GM19328 (cell line): ENCODE results near the gene ZSCAN20.
"Not testable (repeated sequence)": the region's sequence is repeated elsewhere in the genome, so short reads cannot be mapped to it uniquely, and the experiment has no call there.

Experiments
- ATAC-seq: cut with Tn5 transposase; IDR thresholded peaks from one replicate; pipeline ENCODE4 v1.9.1; 2021; ENCODE audit warnings: mild to moderate bottlenecking, moderate library complexity; ENCODE audit not compliant: unreplicated experiment

ZSCAN20 gene

GRCh38 chr1:33473900-33474299, 1.5 kb downstream of the ZSCAN20 start:
- ATAC-seq = no peak

DNA sequence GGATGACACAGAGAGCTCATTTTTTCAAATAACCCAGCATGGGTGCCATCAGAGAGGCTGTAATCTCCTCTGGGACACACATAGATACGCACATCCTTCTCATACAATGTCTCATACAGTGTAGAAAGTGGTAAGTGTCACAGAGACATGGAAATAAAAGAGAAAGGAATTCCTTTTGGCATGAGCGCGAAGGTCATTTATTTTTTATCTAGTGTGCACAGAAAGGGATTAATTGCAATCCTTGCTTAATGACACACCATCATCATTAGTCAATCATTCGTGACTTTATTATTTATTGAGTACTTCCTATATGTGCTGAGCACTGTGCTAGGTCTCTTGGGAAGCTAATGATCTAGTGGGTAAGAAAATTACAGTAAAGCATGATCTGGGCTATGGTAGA, 5.0 kb downstream of the ZSCAN20 start:
- ATAC-seq = no peak

GRCh38 chr1:33482412-33482811, 10.0 kb downstream of the ZSCAN20 start:
- no peak for ATAC-seq

DNA sequence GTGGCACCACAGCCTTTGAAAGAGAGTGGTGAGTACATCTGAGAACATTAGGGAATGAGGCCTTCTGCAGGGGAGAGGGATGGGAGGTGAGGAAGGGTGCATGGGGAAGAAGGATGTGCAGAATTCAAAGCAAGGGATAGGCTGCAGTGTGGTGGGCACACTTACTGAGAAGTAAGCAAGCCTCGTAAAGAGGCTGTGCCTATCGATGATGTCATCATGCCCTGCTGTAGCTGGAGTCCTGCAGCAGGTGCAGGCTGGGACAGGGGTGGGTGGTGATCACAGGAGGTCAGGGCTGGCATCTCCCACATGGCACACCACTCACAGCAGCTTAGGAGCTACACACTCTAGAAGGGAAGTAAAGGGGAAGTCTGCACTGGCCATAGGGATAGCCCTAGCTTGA, 16.2 kb downstream of the ZSCAN20 start:
- ATAC-seq = no peak

DNA sequence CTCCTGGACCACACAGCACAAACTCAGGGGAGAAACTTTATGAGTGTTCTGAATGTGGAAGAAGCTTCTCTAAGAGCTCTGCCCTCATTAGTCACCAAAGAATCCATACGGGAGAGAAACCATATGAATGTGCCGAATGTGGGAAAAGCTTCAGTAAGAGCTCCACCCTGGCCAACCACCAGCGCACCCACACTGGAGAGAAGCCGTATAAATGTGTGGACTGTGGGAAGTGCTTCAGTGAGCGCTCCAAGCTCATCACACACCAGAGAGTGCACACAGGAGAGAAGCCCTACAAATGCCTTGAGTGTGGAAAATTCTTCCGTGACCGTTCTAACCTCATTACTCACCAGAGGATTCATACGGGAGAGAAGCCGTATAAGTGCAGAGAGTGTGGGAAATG, 22.5 kb downstream of the ZSCAN20 start:
- ATAC-seq = no peak

- ATAC-seq = no peak
These were observed 25.0 kb downstream of the ZSCAN20 start for GRCh38 chr1:33497410-33497809.

DNA sequence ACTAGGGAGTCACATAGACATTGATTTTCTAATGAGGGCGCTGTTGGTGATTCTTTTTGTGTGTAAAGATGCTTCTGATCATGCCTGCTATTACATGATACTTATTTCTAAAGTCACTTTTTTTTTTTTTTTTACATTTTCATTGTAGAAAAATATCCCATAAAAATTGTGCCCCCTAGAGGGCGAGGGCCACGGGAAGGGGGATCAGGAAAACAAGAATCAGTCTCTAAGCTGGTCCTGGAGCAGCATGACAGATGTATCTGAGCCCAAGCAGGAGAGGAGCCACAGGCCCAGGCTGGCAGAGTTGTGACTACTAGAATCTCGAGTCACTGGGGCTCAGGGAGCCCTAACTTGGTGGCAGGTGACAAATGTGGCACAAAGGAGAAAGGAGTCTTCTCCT, 28.1 kb downstream of the ZSCAN20 start:
- ATAC-seq = no peak

DNA sequence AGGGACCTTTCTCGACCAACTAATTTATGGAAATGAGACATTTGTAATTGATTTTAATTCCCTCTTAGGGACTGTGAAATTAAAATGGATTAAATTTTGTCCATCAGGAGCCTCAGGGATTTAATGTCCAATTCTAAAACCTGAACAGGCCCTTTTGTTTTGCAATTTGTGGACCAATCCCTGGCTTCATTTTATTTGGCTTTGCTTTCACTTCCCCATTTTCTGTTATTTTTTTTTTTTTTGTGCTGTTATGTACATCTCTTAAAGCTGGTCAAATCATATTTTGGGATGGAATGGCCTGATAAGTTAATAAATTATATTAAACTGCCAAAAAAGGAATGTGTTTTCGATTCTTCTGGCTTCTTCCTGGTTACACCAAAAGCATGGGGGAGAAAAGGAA, 28.9 kb downstream of the ZSCAN20 start:
- no peak for ATAC-seq

GRCh38 chr1:33501774-33502173, 29.3 kb downstream of the ZSCAN20 start:
- ATAC-seq = no peak

DNA sequence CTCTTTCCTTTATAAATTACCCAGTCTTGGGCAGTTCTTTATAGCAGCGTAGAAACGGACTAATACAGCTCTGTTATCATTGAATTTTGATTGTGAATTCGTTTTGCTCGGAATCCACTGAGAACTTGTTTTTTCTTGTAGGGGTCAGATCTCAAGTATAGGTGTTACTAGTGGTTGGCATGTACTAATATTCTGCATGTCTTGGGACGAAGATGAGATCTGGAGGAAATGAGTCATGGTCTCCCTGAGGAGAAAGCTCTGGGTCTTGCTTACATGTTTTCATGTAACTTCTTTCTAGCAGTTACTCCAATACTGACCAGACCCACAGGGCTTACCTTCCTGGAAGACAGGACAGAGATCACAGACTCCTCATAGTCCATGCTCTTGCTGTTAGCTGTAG, 30.3 kb downstream of the ZSCAN20 start:
- no peak for ATAC-seq

- no peak for ATAC-seq
These were observed 31.1 kb downstream of the ZSCAN20 start for GRCh38 chr1:33503506-33503905.

GRCh38 chr1:33507661-33508060, 35.2 kb downstream of the ZSCAN20 start:
- no peak for ATAC-seq

GRCh38 chr1:33508151-33508550, 35.7 kb downstream of the ZSCAN20 start:
- no peak for ATAC-seq

GRCh38 chr1:33509276-33509675, 36.8 kb downstream of the ZSCAN20 start:
- ATAC-seq = not testable (repeated sequence)

DNA sequence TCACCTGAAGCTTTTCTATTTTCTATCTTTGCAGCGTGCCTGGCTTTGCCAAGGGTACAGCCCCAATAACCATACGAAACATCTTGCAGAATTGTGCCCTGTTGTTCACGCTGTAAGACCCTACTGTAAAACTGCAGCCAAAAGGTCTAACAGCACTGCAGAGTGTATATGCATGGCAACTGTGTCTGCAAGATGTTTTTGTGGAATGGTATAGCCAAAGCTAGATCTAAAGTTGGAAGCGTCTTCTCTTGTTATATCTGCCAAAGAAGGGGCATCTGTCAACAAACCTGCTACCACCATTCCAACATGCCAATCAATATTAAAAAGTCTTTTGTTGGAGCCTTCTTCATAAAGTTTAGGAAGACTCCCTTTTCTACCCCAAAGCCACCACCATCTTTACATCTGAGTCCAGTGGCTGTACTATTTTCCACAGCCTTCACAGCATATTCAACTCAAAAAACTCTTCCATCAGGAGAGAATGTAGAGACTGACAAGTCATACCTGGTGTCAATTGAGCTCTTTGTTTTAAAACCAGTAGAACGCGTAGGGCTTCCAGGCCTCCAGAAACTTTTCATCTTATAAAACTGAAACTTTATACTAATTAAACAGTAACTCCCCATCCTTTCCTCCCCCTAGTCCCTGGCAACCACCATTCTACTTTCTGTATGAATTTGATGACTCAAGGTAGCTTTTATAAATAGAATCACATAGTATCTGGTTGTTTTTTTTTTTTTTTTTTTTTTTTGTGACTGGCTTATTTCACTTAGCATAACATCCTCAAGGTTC, 40.0 kb downstream of the ZSCAN20 start:
- no peak for ATAC-seq

DNA sequence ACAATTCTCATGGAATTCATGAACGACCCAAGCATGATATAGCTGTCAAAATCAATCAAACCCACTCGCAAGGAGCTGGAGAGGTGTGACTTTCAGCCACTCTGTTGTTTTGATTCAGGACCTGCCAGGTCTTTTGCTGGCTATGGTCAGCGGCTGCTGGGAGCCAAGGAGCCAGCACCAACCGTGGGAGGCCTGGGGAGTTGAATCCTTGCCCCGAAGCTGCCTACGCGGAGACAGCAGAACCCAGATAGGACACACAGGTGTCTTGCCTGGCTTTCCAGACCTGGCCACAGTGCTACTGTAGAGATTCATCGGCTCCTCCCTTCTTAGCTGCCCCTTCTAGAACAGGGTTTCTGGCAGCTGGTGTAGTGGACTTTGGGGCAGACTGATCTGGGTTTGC, 42.7 kb downstream of the ZSCAN20 start:
- ATAC-seq = no peak

DNA sequence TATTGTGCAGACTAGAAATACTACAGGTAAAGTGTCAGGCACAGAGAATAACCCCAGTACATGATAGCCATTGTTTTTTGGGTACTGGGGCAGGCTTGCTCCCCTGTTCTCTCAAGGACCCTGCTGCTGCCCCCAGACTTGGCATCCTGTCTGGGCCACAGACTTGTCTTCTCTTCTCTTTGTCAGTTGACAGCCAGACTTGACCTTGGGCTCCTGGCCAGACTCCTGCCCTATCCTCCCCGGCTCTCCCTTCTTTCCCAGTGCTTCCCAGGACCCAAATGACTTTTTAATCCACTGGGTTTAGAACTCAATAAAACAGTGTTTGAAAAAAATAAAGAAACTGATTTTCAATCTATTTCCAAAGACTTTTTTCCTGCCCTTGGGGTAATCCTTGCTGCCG, 43.2 kb downstream of the ZSCAN20 start:
- no peak for ATAC-seq

GRCh38 chr1:33516428-33516827, 44.0 kb downstream of the ZSCAN20 start:
- no peak for ATAC-seq

GRCh38 chr1:33516891-33517567, 44.6 kb downstream of the ZSCAN20 start:
- ATAC-seq = no peak

DNA sequence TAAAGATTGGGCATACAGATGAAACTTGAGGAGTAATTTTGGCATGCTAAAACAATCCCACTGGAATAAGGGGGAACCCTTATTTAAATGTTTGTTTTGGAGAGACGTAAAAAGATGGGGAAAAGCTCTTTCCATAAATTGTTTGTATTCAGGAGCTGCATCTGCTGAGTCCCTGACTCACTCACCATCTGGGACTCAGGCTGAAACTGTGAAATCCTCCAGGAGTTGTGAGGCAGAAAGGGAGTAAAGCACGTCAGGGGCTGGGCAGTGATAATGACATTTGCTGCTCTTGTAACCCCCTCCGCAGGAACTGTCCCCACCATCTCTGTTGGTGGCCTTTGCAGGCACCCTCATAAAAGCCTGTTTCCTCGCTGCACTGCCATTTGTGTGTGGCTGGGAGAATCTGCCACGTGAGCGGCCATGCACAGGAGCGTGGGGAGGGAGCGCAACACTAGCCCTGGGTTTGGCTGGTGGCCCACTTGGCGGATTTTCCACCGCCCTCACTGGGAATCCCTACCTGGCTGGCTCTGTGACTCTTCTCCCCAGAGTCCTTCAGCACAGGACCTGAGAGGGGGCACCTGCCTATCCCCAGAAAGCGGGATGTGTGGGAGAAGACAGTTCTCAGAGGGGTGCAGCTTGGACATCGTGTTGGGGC, 45.3 kb downstream of the ZSCAN20 start:
- ATAC-seq = no peak

GRCh38 chr1:33519240-33519884, 46.9 kb downstream of the ZSCAN20 start:
- ATAC-seq = no peak

GRCh38 chr1:33524586-33524985, 52.1 kb downstream of the ZSCAN20 start:
- no peak for ATAC-seq
